ENCODE data around the gene LHCGR. TPM values are rescaled to one million over a fixed set of nuclear protein-coding genes. Genes with fewer than 3 reads are reported as not detected.

The LHCGR gene
- total and polyA plus RNA-seq, 8 donors: 0.25 to 0.92 (median 0.43) TPM; not detected in 5

- H3K27me3 ChIP-seq: no peaks in the 10 kb centered on the region
- no peak overlapping the region for H3K27ac ChIP-seq
- TF ChIP-seq CTCF (IDR thresholded peaks at IDR 0.05) (no peak), POLR2AphosphoS5 (IDR thresholded peaks at IDR 0.05) (no peak), POLR2A (IDR thresholded peaks at IDR 0.05) (no peak), EP300 (IDR thresholded peaks at IDR 0.05) (no peak)
- peaks cover 0 to 1% (median 0%) of the 10 kb centered on the region in 4 donors for H3K9me3 ChIP-seq
- no peaks in the 10 kb centered on the region for H3K36me3 ChIP-seq
- DNase-seq: no peak
- H3K4me3 ChIP-seq: no peak overlapping the region
- intact Hi-C loops (cut with DNase I; ENCODE audit: low total_unique reads): no loop called here
- WGBS, 5 donors: 61 to 75% (median 68%) methylated on average over 5 of the region's 5 CpGs
- peaks cover 0 to 10% (median 0%) of the 10 kb centered on the region in 4 donors for H3K4me1 ChIP-seq
Measured at GRCh38 chr2:48734576-48735303, 20.8 kb downstream of the LHCGR start.

- Histone ChIP-seq H3K36me3 (no peaks in the 10 kb centered on the region), H3K4me3 (no peak overlapping the region), H3K9me3 (no peaks in the 10 kb centered on the region), H3K4me1 (peaks cover 0 to 10% (median 0%) of the 10 kb centered on the region in 4 donors), H3K27ac (no peak overlapping the region), H3K27me3 (no peaks in the 10 kb centered on the region)
- intact Hi-C loops (cut with DNase I; ENCODE audit: low total_unique reads): no loop called here
- peak in 1 of 2 donors; percentile 32 for DNase-seq
- WGBS, 5 donors: 0 to 26% (median 16%) methylated on average over 2 of the region's 2 CpGs
- TF ChIP-seq POLR2A (IDR thresholded peaks at IDR 0.05) (no peak), EP300 (IDR thresholded peaks at IDR 0.05) (no peak), POLR2AphosphoS5 (IDR thresholded peaks at IDR 0.05) (no peak), CTCF (IDR thresholded peaks at IDR 0.05) (no peak)
Measured at GRCh38 chr2:48733067-48733503, 22.4 kb downstream of the LHCGR start.

- Histone ChIP-seq H3K9me3 (no peaks in the 10 kb centered on the region), H3K36me3 (no peaks in the 10 kb centered on the region), H3K27me3 (no peaks in the 10 kb centered on the region), H3K4me3 (no peak overlapping the region), H3K4me1 (peaks cover 0 to 10% (median 0%) of the 10 kb centered on the region in 4 donors), H3K27ac (peak overlapping the region in 1 of 5 donors; percentile 42)
- intact Hi-C loops (cut with DNase I; ENCODE audit: low total_unique reads): no loop called here
- peak in 1 of 2 donors; percentile 43 for DNase-seq
- TF ChIP-seq EP300 (IDR thresholded peaks at IDR 0.05) (no peak), CTCF (IDR thresholded peaks at IDR 0.05) (no peak), POLR2AphosphoS5 (IDR thresholded peaks at IDR 0.05) (no peak), POLR2A (IDR thresholded peaks at IDR 0.05) (no peak)
Measured at GRCh38 chr2:48728840-48729239, 26.7 kb downstream of the LHCGR start.

- TF ChIP-seq CTCF (IDR thresholded peaks at IDR 0.05): no peak
- TF ChIP-seq POLR2A (IDR thresholded peaks at IDR 0.05): no peak
- TF ChIP-seq EP300 (IDR thresholded peaks at IDR 0.05): no peak
- WGBS, 5 donors: 75 to 85% (median 84%) methylated on average over 2 of the region's 2 CpGs
- intact Hi-C loops (cut with DNase I; ENCODE audit: low total_unique reads): no loop called here
- peaks cover 0 to 6% (median 0%) of the 10 kb centered on the region in 4 donors for H3K4me1 ChIP-seq
- DNase-seq: no peak
- no peaks in the 10 kb centered on the region for H3K36me3 ChIP-seq
- peak overlapping the region in 2 of 5 donors; percentile 23 to 42 for H3K27ac ChIP-seq
- H3K4me3 ChIP-seq: no peak overlapping the region
- no peaks in the 10 kb centered on the region for H3K27me3 ChIP-seq
- H3K9me3 ChIP-seq: no peaks in the 10 kb centered on the region
Measured at GRCh38 chr2:48728295-48728694, 27.2 kb downstream of the LHCGR start.

Measured in stomach (tissue), 9 donors.